Activated CD8-positive, alpha-beta memory T cell treated with anti-CD3 and anti-CD28 coated beads for 4 hours (primary cell): ENCODE measurements around the gene MMP15.
A peak's percentile ranks its signal among the peaks of the same experiment; 100 is the strongest.
"Not testable (repeated sequence)": the region's sequence is repeated elsewhere in the genome, so short reads cannot be mapped to it uniquely, and the experiment has no call there.

Experiments
- DNase-seq, 2 donors: peaks; one replicate each; pipeline ENCODE4 v3.0.0-alpha.2; 2020; ENCODE audit warnings: low read depth in 2 of 2

The MMP15 gene

GRCh38 chr16:57996406-57997175 is 29.0 kb upstream of the MMP15 start:
- DNase-seq = no peak

GRCh38 chr16:57997176-57997527 is 28.4 kb upstream of the MMP15 start:
- DNase-seq = no peak

- no peak for DNase-seq
These were observed 27.9 kb upstream of the MMP15 start for GRCh38 chr16:57997528-57998265.

GRCh38 chr16:57998486-57998885 is 27.1 kb upstream of the MMP15 start:
- DNase-seq = no peak

GRCh38 chr16:57998992-57999365 is 26.6 kb upstream of the MMP15 start:
- DNase-seq = no peak

- DNase-seq = no peak
These were observed 26.1 kb upstream of the MMP15 start for GRCh38 chr16:57999366-57999970.

- no peak for DNase-seq
These were observed 25.4 kb upstream of the MMP15 start, which contains the start of gene ZNF319 for GRCh38 chr16:57999971-58000705. ZNF319 (minus strand) TSS chr16:58000672; CDS start chr16:57998265, 2,407 bp downstream.

GRCh38 chr16:58000706-58001676 is 24.6 kb upstream of the MMP15 start, which contains the start of gene USB1:
USB1 (plus strand) TSS chr16:58001407; CDS start chr16:58001484, 77 bp downstream.
- peak; percentile 59 to 73 for DNase-seq

GRCh38 chr16:58001781-58002415 is 23.7 kb upstream of the MMP15 start:
- no peak for DNase-seq

- no peak for DNase-seq
These were observed 23.1 kb upstream of the MMP15 start for GRCh38 chr16:58002416-58002800.

GRCh38 chr16:58002936-58003335 is 22.6 kb upstream of the MMP15 start:
- no peak for DNase-seq

GRCh38 chr16:58004736-58005135 is 20.8 kb upstream of the MMP15 start:
- not testable (repeated sequence) for DNase-seq

- no peak for DNase-seq
These were observed 15.6 kb upstream of the MMP15 start for GRCh38 chr16:58009856-58010416.

GRCh38 chr16:58010886-58011285 is 14.7 kb upstream of the MMP15 start:
- DNase-seq = no peak

- DNase-seq = no peak
These were observed 13.9 kb upstream of the MMP15 start for GRCh38 chr16:58011652-58012051.

- no peak for DNase-seq
These were observed 13.1 kb upstream of the MMP15 start for GRCh38 chr16:58012481-58012880.

GRCh38 chr16:58013201-58013956 is 12.2 kb upstream of the MMP15 start:
- DNase-seq = no peak

- no peak for DNase-seq
These were observed 8.6 kb upstream of the MMP15 start for GRCh38 chr16:58016840-58017446.

GRCh38 chr16:58018803-58019202 is 6.8 kb upstream of the MMP15 start:
- DNase-seq = no peak
